ENCODE results near the gene PCDHGA9. TPM values are rescaled to one million over a fixed set of nuclear protein-coding genes. Genes with fewer than 3 reads are reported as not detected.

The PCDHGA9 gene
- total and polyA plus RNA-seq, 2 donors (not counting 3 experiments of a cell fraction or from before 2014, with no cell fraction given): 1.1 to 3.9 TPM

GRCh38 chr5:141427783-141428426, 25.3 kb downstream of the PCDHGA9 start:
- Histone ChIP-seq H3K36me3 (ENCODE audit: control insufficient read depth in 2 of 2, extremely low read depth in 1 of 2, insufficient read depth in 2 of 2, low read length in 2 of 2) (no peaks in the 10 kb centered on the region), H3K4me3 (replicated peaks in 1 of 3; ENCODE audit: insufficient read depth in 1 of 3, low read depth in 1 of 3, low read length in 3 of 3) (no peak overlapping the region), H4K20me1 (replicated peaks; ENCODE audit: control insufficient read depth, extremely low read depth, insufficient read depth, low read length) (no peaks in the 10 kb centered on the region), H3K4me1 (ENCODE audit: control insufficient read depth, extremely low read depth, insufficient read depth, low read length) (peaks cover 17% of the 10 kb centered on the region), H3K27ac (ENCODE audit: insufficient read depth, low read depth, low read length) (no peak overlapping the region), H2AFZ (ENCODE audit: low read depth, low read length) (no peak overlapping the region), H3K79me2 (ENCODE audit: control insufficient read depth, insufficient read depth, low read length) (no peaks in the 10 kb centered on the region), H3K9me1 (replicated peaks; ENCODE audit: control insufficient read depth, extremely low read depth, insufficient read depth, low read length) (no peaks in the 10 kb centered on the region), H3K4me2 (ENCODE audit: insufficient read depth, low read length) (no peak overlapping the region), H3K9me3 (replicated peaks; ENCODE audit: control insufficient read depth, insufficient read depth, low read length) (no peaks in the 10 kb centered on the region), H3K27me3 (ENCODE audit: control insufficient read depth in 2 of 2, insufficient read depth in 2 of 2, low read length in 2 of 2) (peaks cover 31 to 69% of the 10 kb centered on the region in 2 experiments), H3K9ac (replicated peaks; ENCODE audit: extremely low read depth, insufficient read depth, low read length) (no peak overlapping the region)
- intact Hi-C loops (cut with micrococcal nuclease) (no loop called here), dilution Hi-C loops (cut with MboI; ENCODE audit: extremely low pct_ligation_motif_present, low sequenced_read_pairs) (no loop called here)
- FAIRE-seq (no peak), DNase-seq (ENCODE audit: low read depth, low spot score) (no peak)
- no TSS peak for BruUV-seq (replicated peaks)
- ChIA-PET CTCF (interaction anchor here (1.4 to 6.3 kb wide), 6 partner anchors 20 to 139 kb away, joined by 4 to 308 read pairs (median 36); partner anchors contain the start of genes PCDHGB6 and PCDHGC3), POLR2A (no interaction called here)
- no peak for TF ChIP-seq MYC (IDR thresholded peaks at IDR 0.05; ENCODE audit: low read depth, low read length)
- TF ChIP-seq FOS (IDR thresholded peaks at IDR 0.05; ENCODE audit: borderline replicate concordance, insufficient read depth, low read length): no peak
- TF ChIP-seq JUN (IDR thresholded peaks at IDR 0.05; ENCODE audit: borderline replicate concordance, insufficient read depth, insufficient read length, low read depth): no peak
- TF ChIP-seq CTCF (IDR thresholded peaks at IDR 0.05; ENCODE audit: extremely low read depth in 1 of 2, insufficient read depth in 1 of 2, low read depth in 1 of 2, low read length in 2 of 2): no peak
- TF ChIP-seq MAX (IDR thresholded peaks at IDR 0.05; ENCODE audit: insufficient read depth, insufficient read length): no peak
- no peak for TF ChIP-seq POLR2A (IDR thresholded peaks at IDR 0.05; ENCODE audit: low read depth, low read length)
- no peak for TF ChIP-seq POLR2AphosphoS5 (IDR thresholded peaks at IDR 0.05; ENCODE audit: insufficient read depth, low read depth, low read length)
- no peak for TF ChIP-seq GATA2 (IDR thresholded peaks at IDR 0.05; ENCODE audit: insufficient read depth, insufficient read length, low read depth, low read length)
- no peak for TF ChIP-seq EZH2 (IDR thresholded peaks at IDR 0.05; ENCODE audit: borderline replicate concordance, low read depth, low read length, severe bottlenecking)

Measured in endothelial cell of umbilical vein (primary cell).